Uterus (tissue), 4 donors: Measurements from ENCODE around the gene GIPC3. TPM values are rescaled to one million over a fixed set of nuclear protein-coding genes. Genes with fewer than 3 reads are reported as not detected.

Source experiments
- DNase-seq, 2 donors: peaks; one replicate each; pipeline ENCODE4 v3.0.0-alpha.2; 2019 to 2020
- H3K27ac ChIP-seq, 2 donors: fragments of 200-600 bp; sonication (generic); 1 replicate in 1 of 2; 2 replicates in 1 of 2; pipeline ENCODE4 v1.5.1; 2016 to 2018
- H3K27me3 ChIP-seq, 2 donors: fragments of 200-600 bp; sonication (generic); one replicate each; pipeline ENCODE4 v1.5.1; 2018 to 2019; ENCODE audit warnings: control low read depth in 1 of 2
- H3K36me3 ChIP-seq, 2 donors: fragments of 200-600 bp; sonication (generic); one replicate each; pipeline ENCODE4 v1.5.1; 2019; ENCODE audit warnings: control low read depth in 1 of 2
- H3K4me1 ChIP-seq, 2 donors: fragments of 200-600 bp; sonication (generic); one replicate each; pipeline ENCODE4 v1.5.1; 2018 to 2019; ENCODE audit warnings: control low read depth in 1 of 2
- H3K4me3 ChIP-seq, 2 donors: fragments of 200-600 bp; sonication (generic); 1 replicate in 1 of 2; 2 replicates in 1 of 2; pipeline ENCODE4 v1.5.1; 2018 to 2019; ENCODE audit warnings: mild to moderate bottlenecking in 1 of 2
- H3K9me3 ChIP-seq, 2 donors: fragments of 200-600 bp; sonication (generic); one replicate each; pipeline ENCODE4 v1.5.1; 2019; ENCODE audit warnings: control low read depth in 1 of 2
- CTCF ChIP-seq, 4 experiments: fragments of 200-600 bp in 2 of 4; fragments of 450-650 bp in 2 of 4; sonication (generic) in 2 of 4; IDR thresholded peaks; one replicate each; pipeline ENCODE4 v1.5.1; 2016 to 2019; ENCODE audit warnings: antibody characterized with exemption in 4 of 4, mild to moderate bottlenecking in 2 of 4, moderate library complexity in 1 of 4
- POLR2A ChIP-seq, 2 donors: fragments of 450-650 bp; IDR thresholded peaks; one replicate each; pipeline ENCODE4 v1.6.1; 2016; ENCODE audit warnings: antibody characterized with exemption in 2 of 2, mild to moderate bottlenecking in 1 of 2, moderate library complexity in 1 of 2
- intact Hi-C: fragments of 100-400 bp; cut with DNase I; formaldehyde crosslinking; loops from one replicate; pipeline ENCODE4 v1.15.1; 2023; ENCODE audit warnings: low total_unique reads
- total RNA-seq, 4 donors: library from RNA; depleted of rRNA in 3 of 4; stranded (reverse); fragments of >200 nt in 3 of 4; gene quantifications; one replicate each; pipeline versions ENCODE4 v1.1.0 to v1.2.4, GENCODE V29; 2014 to 2023
- donor health status: DM: yes; HTN: yes; CAD: no.

GIPC3 gene
- total RNA-seq, 4 donors from 2014 or later = 0.07 to 4.0 TPM; not detected in 2

GRCh38 chr19:3612901-3613741 is 27.8 kb downstream of the GIPC3 start:
- no peak overlapping the region for H3K4me3 ChIP-seq
- H3K36me3 ChIP-seq = no peaks in the 10 kb centered on the region
- H3K4me1 ChIP-seq = no peaks in the 10 kb centered on the region
- no peak for TF ChIP-seq CTCF (IDR thresholded peaks at IDR 0.05)
- TF ChIP-seq POLR2A (IDR thresholded peaks at IDR 0.05) = no peak
- no peaks in the 10 kb centered on the region for H3K27me3 ChIP-seq
- intact Hi-C loops = loop anchor here (10.0 kb wide), 1 partner anchor 58 kb away; the partner anchor contains the start of gene MFSD12
- H3K27ac ChIP-seq = no peak overlapping the region
- H3K9me3 ChIP-seq = no peaks in the 10 kb centered on the region
- no peak for DNase-seq

GRCh38 chr19:3613818-3614661 is 28.8 kb downstream of the GIPC3 start:
- Histone ChIP-seq H3K4me3 (no peak overlapping the region), H3K27me3 (no peaks in the 10 kb centered on the region), H3K36me3 (no peaks in the 10 kb centered on the region), H3K9me3 (no peaks in the 10 kb centered on the region), H3K27ac (no peak overlapping the region), H3K4me1 (no peaks in the 10 kb centered on the region)
- DNase-seq = no peak
- no peak for TF ChIP-seq POLR2A (IDR thresholded peaks at IDR 0.05)
- TF ChIP-seq CTCF (IDR thresholded peaks at IDR 0.05) = no peak
- intact Hi-C loops = loop anchor here (10.0 kb wide), 1 partner anchor 59 kb away; the partner anchor contains the start of gene MFSD12

GRCh38 chr19:3614858-3615505 is 29.7 kb downstream of the GIPC3 start:
- no peak overlapping the region for H3K4me3 ChIP-seq
- TF ChIP-seq CTCF (IDR thresholded peaks at IDR 0.05) (no peak), POLR2A (IDR thresholded peaks at IDR 0.05) (no peak)
- H3K27me3 ChIP-seq = no peaks in the 10 kb centered on the region
- no peak for DNase-seq
- no peaks in the 10 kb centered on the region for H3K4me1 ChIP-seq
- intact Hi-C loops = loop anchor here (10.0 kb wide), 1 partner anchor 60 kb away; the partner anchor contains the start of gene MFSD12
- no peak overlapping the region for H3K27ac ChIP-seq
- no peaks in the 10 kb centered on the region for H3K36me3 ChIP-seq
- no peaks in the 10 kb centered on the region for H3K9me3 ChIP-seq

- DNase-seq = no peak
- TF ChIP-seq POLR2A (IDR thresholded peaks at IDR 0.05) = no peak
- no peak for TF ChIP-seq CTCF (IDR thresholded peaks at IDR 0.05)
- intact Hi-C loops = loop anchor here (10.0 kb wide), 1 partner anchor 61 kb away; the partner anchor contains the start of gene MFSD12
- no peak overlapping the region for H3K4me3 ChIP-seq
- no peak overlapping the region for H3K27ac ChIP-seq
- no peaks in the 10 kb centered on the region for H3K4me1 ChIP-seq
- no peaks in the 10 kb centered on the region for H3K9me3 ChIP-seq
- no peaks in the 10 kb centered on the region for H3K27me3 ChIP-seq
- no peaks in the 10 kb centered on the region for H3K36me3 ChIP-seq
Measured at GRCh38 chr19:3615524-3616135, 30.4 kb downstream of the GIPC3 start.
